OCI-LY1 (cell line): Measurements from ENCODE around the gene CRTC1.

ENCODE experiments used
- H2AFZ ChIP-seq: fragments of 200-600 bp; sonication (generic), shearing (Covaris generic); 2 replicates; pipeline ENCODE4 v1.6.0; 2014; ENCODE audit warnings: antibody characterized with exemption, mild to moderate bottlenecking, low read length
- H3F3A ChIP-seq: fragments of 200-600 bp; sonication (generic), shearing (Covaris generic); 2 replicates; pipeline ENCODE4 v1.6.0; 2014; ENCODE audit warnings: mild to moderate bottlenecking, antibody characterized with exemption, low read length, moderate library complexity; ENCODE audit not compliant: insufficient read depth
- H3K27ac ChIP-seq: fragments of 200-600 bp; sonication (generic); 2 replicates; pipeline ENCODE4 v1.5.1; 2014; ENCODE audit warnings: low read length, mixed run types, mild to moderate bottlenecking, low read depth; ENCODE audit not compliant: poor library complexity, severe bottlenecking
- H3K27me3 ChIP-seq: fragments of 200-600 bp; sonication (generic); 2 replicates; pipeline ENCODE4 v1.6.0; 2014; ENCODE audit warnings: antibody characterized with exemption, mild to moderate bottlenecking, low read length, moderate library complexity; ENCODE audit not compliant: insufficient read depth
- H3K36me3 ChIP-seq: fragments of 200-600 bp; sonication (generic); 2 replicates; pipeline ENCODE4 v1.6.1; 2014; ENCODE audit warnings: mild to moderate bottlenecking, antibody characterized with exemption, low read length, moderate library complexity, mixed read lengths; ENCODE audit not compliant: insufficient read depth
- H3K4me1 ChIP-seq: fragments of 200-600 bp; sonication (generic); 2 replicates; pipeline ENCODE4 v1.5.1; 2014; ENCODE audit warnings: mild to moderate bottlenecking, low read length, moderate library complexity; ENCODE audit not compliant: insufficient read depth, severe bottlenecking
- H3K4me2 ChIP-seq: fragments of 200-600 bp; sonication (generic), shearing (Covaris generic); 2 replicates; pipeline ENCODE4 v1.6.1; 2014; ENCODE audit warnings: low read length
- H3K4me3 ChIP-seq: fragments of 200-600 bp; sonication (generic); 2 replicates; pipeline ENCODE4 v1.5.1; 2014; ENCODE audit warnings: low read length, low read depth, mild to moderate bottlenecking, mixed read lengths; ENCODE audit not compliant: poor library complexity, severe bottlenecking
- H3K79me2 ChIP-seq: fragments of 200-600 bp; shearing (Covaris generic); 2 replicates; pipeline ENCODE4 v1.6.1; 2016; ENCODE audit warnings: mixed run types, low read length, mixed read lengths; ENCODE audit not compliant: insufficient read depth
- H3K9ac ChIP-seq: fragments of 200-600 bp; sonication (generic), shearing (Covaris generic); 2 replicates; pipeline ENCODE4 v1.6.1; 2014; ENCODE audit warnings: mild to moderate bottlenecking, low read length, mixed read lengths
- H3K9me2 ChIP-seq: fragments of 200-600 bp; sonication (generic), shearing (Covaris generic); 2 replicates; pipeline ENCODE4 v1.6.1; 2014; ENCODE audit warnings: low read depth, mild to moderate bottlenecking, low read length, mixed read lengths
- H3K9me3 ChIP-seq: fragments of 200-600 bp; shearing (Covaris generic); 2 replicates; pipeline ENCODE4 v1.6.1; 2014; ENCODE audit warnings: low read length, mixed read lengths
- H4K20me1 ChIP-seq: fragments of 200-600 bp; sonication (generic), shearing (Covaris generic); 2 replicates; pipeline ENCODE4 v1.6.0; 2016; ENCODE audit warnings: mild to moderate bottlenecking, low read length; ENCODE audit not compliant: insufficient read depth
- CTCF ChIP-seq: fragments of 200-600 bp; sonication (generic), shearing (Covaris generic); IDR thresholded peaks from 2 replicates; pipeline ENCODE4 v1.5.1; 2017; ENCODE audit warnings: mild to moderate bottlenecking, antibody characterized with exemption, low read length, moderate library complexity, mixed read lengths
- EZH2 ChIP-seq: fragments of 200-600 bp; sonication (generic), shearing (Covaris generic); IDR thresholded peaks from 2 replicates; pipeline ENCODE4 v1.8.0; 2017; ENCODE audit warnings: borderline replicate concordance, mixed run types, mild to moderate bottlenecking, antibody characterized with exemption, low read length, moderate library complexity, mixed read lengths

Gene CRTC1

GRCh38 chr19:18668744-18669523, 14.5 kb upstream of the CRTC1 start:
- no peaks in the 10 kb centered on the region for H3K36me3 ChIP-seq

GRCh38 chr19:18669524-18669817, 14.0 kb upstream of the CRTC1 start:
- no peaks in the 10 kb centered on the region; the same call in 1 of the 2 replicates for H3K27me3 ChIP-seq
- H3K4me1 ChIP-seq, result no peaks in the 10 kb centered on the region
- no peaks in the 10 kb centered on the region for H3K9me2 ChIP-seq
- H3K9ac ChIP-seq, result no peak overlapping the region
- no peaks in the 10 kb centered on the region for H4K20me1 ChIP-seq
- H3K79me2 ChIP-seq, result no peaks in the 10 kb centered on the region
- H3K9me3 ChIP-seq, result no peaks in the 10 kb centered on the region
- H3F3A ChIP-seq, result no peaks in the 10 kb centered on the region
- H3K36me3 ChIP-seq, result no peaks in the 10 kb centered on the region
- TF ChIP-seq EZH2, result no peak
- no peak for TF ChIP-seq CTCF
- H2AFZ ChIP-seq, result no peak overlapping the region
- H3K27ac ChIP-seq, result no peak overlapping the region
- no peak overlapping the region for H3K4me3 ChIP-seq
- H3K4me2 ChIP-seq, result no peak overlapping the region

More at GRCh38 chr19:18668744-18669523, 14.5 kb upstream of the CRTC1 start:
- no peak overlapping the region for H3K9ac ChIP-seq
- H4K20me1 ChIP-seq, result no peaks in the 10 kb centered on the region
- no peak overlapping the region for H3K27ac ChIP-seq
- H3K9me2 ChIP-seq, result no peaks in the 10 kb centered on the region
- H3K4me3 ChIP-seq, result no peak overlapping the region
- H3K79me2 ChIP-seq, result no peaks in the 10 kb centered on the region
- H3K4me1 ChIP-seq, result peaks cover 3% of the 10 kb centered on the region
- no peak overlapping the region for H3K4me2 ChIP-seq
- no peaks in the 10 kb centered on the region for H3K9me3 ChIP-seq
- TF ChIP-seq CTCF (no peak), EZH2 (no peak)
- no peaks in the 10 kb centered on the region; the same call in 1 of the 2 replicates for H3K27me3 ChIP-seq
- no peaks in the 10 kb centered on the region for H3F3A ChIP-seq
- H2AFZ ChIP-seq, result no peak overlapping the region

GRCh38 chr19:18669883-18670282, 13.6 kb upstream of the CRTC1 start:
- no peaks in the 10 kb centered on the region for H3K4me1 ChIP-seq
- no peaks in the 10 kb centered on the region for H3K9me3 ChIP-seq
- H4K20me1 ChIP-seq, result no peaks in the 10 kb centered on the region
- no peaks in the 10 kb centered on the region; the same call in 1 of the 2 replicates for H3K27me3 ChIP-seq
- H2AFZ ChIP-seq, result no peak overlapping the region
- H3K4me2 ChIP-seq, result no peak overlapping the region
- no peak for TF ChIP-seq CTCF
- TF ChIP-seq EZH2, result no peak
- no peak overlapping the region for H3K9ac ChIP-seq
- no peak overlapping the region for H3K27ac ChIP-seq
- H3K79me2 ChIP-seq, result no peaks in the 10 kb centered on the region
- no peaks in the 10 kb centered on the region for H3K36me3 ChIP-seq
- no peaks in the 10 kb centered on the region for H3K9me2 ChIP-seq
- H3K4me3 ChIP-seq, result no peak overlapping the region
- H3F3A ChIP-seq, result no peaks in the 10 kb centered on the region
